ENCODE results near the gene PRAMEF4.

GRCh38 chr1:12851779-12852178 lies 34.2 kb downstream of the PRAMEF4 start:
- TF ChIP-seq, protein P1, sequence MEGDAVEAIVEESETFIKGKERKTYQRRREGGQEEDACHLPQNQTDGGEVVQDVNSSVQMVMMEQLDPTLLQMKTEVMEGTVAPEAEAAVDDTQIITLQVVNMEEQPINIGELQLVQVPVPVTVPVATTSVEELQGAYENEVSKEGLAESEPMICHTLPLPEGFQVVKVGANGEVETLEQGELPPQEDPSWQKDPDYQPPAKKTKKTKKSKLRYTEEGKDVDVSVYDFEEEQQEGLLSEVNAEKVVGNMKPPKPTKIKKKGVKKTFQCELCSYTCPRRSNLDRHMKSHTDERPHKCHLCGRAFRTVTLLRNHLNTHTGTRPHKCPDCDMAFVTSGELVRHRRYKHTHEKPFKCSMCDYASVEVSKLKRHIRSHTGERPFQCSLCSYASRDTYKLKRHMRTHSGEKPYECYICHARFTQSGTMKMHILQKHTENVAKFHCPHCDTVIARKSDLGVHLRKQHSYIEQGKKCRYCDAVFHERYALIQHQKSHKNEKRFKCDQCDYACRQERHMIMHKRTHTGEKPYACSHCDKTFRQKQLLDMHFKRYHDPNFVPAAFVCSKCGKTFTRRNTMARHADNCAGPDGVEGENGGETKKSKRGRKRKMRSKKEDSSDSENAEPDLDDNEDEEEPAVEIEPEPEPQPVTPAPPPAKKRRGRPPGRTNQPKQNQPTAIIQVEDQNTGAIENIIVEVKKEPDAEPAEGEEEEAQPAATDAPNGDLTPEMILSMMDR (conservative IDR thresholded peaks at IDR 0.05; ENCODE audit: low read depth in 2 of 2) = no peak
- TF ChIP-seq CREB1 (CRISPR knock-in tag; IDR thresholded peaks at IDR 0.05; ENCODE audit: low read depth) (no peak), JUNB (IDR thresholded peaks at IDR 0.05; ENCODE audit: unreplicated experiment) (no peak), POLR2AphosphoS5 (IDR thresholded peaks at IDR 0.05; ENCODE audit: low read depth) (no peak), EZH2 (IDR thresholded peaks at IDR 0.05; ENCODE audit: low read depth, unreplicated experiment) (no peak), EZH2phosphoT487 (IDR thresholded peaks at IDR 0.05; ENCODE audit: unreplicated experiment) (no peak), NANOG (IDR thresholded peaks at IDR 0.05; ENCODE audit: borderline replicate concordance) (no peak)
- TF ChIP-seq, protein P2, sequence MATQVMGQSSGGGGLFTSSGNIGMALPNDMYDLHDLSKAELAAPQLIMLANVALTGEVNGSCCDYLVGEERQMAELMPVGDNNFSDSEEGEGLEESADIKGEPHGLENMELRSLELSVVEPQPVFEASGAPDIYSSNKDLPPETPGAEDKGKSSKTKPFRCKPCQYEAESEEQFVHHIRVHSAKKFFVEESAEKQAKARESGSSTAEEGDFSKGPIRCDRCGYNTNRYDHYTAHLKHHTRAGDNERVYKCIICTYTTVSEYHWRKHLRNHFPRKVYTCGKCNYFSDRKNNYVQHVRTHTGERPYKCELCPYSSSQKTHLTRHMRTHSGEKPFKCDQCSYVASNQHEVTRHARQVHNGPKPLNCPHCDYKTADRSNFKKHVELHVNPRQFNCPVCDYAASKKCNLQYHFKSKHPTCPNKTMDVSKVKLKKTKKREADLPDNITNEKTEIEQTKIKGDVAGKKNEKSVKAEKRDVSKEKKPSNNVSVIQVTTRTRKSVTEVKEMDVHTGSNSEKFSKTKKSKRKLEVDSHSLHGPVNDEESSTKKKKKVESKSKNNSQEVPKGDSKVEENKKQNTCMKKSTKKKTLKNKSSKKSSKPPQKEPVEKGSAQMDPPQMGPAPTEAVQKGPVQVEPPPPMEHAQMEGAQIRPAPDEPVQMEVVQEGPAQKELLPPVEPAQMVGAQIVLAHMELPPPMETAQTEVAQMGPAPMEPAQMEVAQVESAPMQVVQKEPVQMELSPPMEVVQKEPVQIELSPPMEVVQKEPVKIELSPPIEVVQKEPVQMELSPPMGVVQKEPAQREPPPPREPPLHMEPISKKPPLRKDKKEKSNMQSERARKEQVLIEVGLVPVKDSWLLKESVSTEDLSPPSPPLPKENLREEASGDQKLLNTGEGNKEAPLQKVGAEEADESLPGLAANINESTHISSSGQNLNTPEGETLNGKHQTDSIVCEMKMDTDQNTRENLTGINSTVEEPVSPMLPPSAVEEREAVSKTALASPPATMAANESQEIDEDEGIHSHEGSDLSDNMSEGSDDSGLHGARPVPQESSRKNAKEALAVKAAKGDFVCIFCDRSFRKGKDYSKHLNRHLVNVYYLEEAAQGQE (IDR thresholded peaks at IDR 0.05; ENCODE audit: unreplicated experiment) = no peak
- TF ChIP-seq, protein P3, sequence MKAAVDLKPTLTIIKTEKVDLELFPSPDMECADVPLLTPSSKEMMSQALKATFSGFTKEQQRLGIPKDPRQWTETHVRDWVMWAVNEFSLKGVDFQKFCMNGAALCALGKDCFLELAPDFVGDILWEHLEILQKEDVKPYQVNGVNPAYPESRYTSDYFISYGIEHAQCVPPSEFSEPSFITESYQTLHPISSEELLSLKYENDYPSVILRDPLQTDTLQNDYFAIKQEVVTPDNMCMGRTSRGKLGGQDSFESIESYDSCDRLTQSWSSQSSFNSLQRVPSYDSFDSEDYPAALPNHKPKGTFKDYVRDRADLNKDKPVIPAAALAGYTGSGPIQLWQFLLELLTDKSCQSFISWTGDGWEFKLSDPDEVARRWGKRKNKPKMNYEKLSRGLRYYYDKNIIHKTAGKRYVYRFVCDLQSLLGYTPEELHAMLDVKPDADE (IDR thresholded peaks at IDR 0.05) = no peak

All from GM23338 (cell line).